Measurements from ENCODE around the gene FIS1.

The FIS1 gene

DNA sequence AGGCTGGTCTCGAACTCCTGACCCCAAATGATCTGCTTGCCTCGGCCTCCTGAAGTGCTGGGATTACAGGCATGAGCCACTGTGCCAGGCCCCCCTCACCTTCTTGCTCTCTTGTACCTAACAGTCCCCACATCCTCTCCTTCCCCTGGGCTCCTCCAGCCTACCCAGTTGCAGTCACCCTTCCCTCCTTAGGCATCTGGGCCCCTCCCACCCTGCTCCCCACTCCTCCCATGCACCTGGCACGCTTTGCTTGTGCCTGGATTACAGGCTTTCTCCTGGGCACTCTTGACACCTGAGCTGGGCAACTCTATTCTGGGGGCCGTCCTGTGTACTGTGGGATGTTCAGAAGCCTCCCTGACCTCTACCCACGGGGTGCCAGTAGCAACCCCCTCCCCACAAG, 10.2 kb downstream of the FIS1 start:
- DNase-seq (ENCODE audit: low read depth), result no peak

DNA sequence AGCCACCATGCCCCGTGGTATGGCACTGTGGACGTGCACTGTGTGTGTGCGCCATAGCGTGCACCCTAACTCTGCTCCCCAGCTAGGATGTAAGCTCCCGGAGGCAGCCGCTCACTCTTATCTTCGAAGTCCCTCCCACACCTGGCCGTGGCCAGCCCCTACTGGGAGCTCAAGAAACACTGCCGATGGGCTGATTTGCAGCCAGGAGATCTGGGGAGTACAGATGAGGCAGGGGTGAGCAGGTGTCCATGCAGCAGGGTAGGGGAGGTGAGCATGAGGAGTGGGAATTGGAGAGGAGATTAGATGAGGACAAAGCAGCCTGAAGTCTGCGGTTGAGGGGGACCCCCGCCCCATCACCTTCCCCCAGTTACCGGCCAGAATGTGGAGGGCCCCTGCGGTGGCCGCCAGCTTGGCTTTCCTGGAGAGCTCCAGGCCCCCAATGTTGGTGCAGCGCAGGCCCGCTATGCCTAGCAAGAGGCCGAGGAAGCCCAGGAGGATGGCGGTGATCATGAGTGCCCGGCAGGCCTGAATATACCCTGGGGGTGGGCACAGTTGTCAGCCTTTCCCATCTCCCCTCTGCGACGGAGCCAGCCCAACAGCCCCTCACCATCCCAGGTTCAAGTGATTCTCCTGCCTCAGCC, 10.9 kb downstream of the FIS1 start:
- DNase-seq (ENCODE audit: low read depth), result no peak

DNA sequence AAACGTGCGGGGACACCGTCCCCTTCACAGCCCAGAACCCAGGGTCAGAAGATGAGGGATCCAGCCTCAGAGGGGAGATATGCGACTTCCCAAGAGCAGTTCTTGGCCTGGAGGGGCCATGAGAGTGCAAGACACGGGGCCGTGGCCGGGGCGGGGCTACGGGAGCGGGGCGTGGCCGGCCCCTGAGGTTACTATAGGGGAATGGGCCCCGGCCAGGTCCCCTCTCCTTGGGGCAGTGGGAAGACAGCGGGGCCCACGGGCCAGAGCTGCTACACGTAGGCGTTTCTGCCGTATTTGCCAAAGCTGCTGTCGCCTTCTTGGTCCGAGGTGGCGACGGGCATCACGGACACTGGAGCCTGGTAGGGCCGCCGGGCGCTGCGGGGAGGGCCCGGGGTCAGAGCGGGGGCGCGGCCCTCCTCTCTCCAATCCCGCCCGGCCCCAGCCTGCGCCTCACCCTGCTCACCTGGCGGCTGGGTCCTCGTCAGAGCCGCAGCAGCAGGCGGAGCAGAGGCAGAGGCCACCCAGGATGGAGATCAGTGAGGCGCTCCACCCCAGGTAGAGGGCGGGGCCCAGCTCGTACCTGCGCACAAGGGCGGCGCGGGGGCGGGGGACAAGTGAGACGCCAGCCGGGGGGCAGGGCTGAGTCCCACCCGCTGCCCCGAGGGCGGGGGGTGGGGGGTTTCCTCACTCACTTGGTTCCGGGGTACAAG, 12.6 kb downstream of the FIS1 start:
- no peak for DNase-seq (ENCODE audit: low read depth)

DNA sequence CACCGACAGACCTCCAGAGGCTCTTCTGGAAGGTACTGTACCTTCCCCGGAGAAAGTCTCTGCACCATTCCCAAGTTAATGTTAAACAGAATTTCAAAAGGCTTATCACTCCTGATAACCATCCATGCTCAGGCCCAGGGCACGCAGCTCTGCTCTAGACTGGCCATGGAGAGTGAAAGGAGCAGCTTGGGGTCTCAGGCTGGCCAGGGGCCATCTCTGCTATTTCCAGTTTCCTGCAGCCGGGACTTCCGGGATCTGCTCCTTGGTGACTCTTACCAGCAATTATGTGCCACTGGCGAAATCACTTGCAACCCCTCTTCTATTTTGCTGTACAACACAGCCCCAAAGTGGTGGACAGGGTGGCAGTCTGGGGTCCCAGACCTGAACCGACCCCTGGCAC, 13.2 kb downstream of the FIS1 start:
- no peak for DNase-seq (ENCODE audit: low read depth)

DNA sequence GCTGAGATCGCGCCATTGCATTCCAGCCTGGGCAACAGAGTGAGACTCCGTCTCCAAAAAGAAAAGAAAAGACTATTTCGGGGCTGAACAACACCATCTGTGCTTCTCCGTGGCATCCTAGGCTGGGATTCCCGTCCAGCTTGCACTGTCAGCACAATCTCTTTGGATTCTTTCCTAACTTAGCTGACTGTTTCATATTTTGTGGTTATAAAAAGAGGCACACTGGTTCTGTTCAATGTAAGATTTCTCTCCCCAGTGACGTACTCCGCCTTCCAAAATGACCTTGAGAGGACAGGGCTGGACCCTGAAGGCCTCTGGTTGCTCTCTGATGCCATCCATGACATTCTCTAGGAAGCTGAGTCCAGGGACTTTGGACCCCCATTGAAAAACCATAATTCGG, 18.2 kb downstream of the FIS1 start:
- DNase-seq (ENCODE audit: low read depth), result no peak

DNA sequence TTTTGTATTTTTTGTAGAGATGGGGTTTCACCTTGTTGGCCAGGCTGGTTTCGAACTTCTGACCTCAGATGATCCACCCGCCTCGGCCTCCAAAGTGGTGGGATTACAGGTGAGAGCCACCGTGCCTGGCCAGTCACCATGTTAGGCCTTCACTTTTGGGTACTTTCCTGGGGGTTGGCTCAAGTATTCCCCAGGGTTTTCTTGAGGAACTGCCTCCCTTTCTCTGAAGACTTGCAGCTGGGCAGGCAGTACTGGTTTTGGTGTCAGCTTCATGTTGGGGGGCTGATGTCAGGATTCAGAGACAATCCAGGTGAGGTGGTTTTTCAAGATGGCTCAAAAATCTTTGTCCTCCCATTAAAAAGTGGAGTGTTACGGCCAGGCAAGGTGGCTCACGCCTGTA, 19.2 kb downstream of the FIS1 start:
- DNase-seq (ENCODE audit: low read depth), result no peak

DNA sequence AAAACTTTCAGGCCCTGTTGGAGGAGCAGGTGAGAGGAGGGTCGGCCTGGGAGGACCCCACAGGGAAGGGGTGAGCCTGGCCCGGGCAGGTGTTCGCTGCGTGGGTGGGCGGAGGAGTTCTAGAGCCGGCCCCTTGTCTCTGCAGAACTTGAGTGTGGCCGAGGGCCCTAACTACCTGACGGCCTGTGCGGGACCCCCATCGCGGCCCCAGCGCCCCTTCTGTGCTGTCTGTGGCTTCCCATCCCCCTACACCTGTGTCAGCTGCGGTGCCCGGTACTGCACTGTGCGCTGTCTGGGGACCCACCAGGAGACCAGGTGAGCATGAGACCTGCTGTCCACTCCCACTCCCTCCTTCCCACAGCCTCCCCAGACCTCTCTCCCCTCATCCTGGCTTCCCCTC, 21.4 kb downstream of the FIS1 start:
- DNase-seq (ENCODE audit: low read depth), result no peak

DNA sequence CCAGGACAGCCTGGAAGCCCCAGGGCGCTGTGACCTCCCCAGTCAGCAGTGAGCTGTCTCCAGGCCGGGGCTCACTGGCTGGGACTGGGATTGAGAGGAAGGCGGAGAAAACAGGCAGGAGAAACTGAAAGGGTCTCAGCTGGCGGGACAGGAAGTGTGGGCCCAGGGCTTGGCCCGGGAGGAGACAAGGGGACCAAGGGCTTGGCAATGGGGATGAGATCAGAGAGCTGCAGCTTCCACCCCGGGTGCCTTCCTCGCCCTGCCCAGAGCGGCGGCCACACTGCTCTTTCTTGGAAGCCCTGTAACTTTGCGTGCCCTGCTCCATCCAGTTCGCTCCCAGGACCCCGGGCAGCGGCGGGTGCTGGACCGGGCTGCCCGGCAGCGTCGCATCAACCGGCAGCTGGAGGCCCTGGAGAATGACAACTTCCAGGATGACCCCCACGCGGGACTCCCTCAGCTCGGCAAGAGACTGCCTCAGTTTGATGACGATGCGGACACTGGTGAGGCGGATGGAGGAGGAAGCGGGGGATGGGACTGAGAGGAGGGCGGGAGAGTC, 22.5 kb downstream of the FIS1 start:
- no peak for DNase-seq (ENCODE audit: low read depth)

DNA sequence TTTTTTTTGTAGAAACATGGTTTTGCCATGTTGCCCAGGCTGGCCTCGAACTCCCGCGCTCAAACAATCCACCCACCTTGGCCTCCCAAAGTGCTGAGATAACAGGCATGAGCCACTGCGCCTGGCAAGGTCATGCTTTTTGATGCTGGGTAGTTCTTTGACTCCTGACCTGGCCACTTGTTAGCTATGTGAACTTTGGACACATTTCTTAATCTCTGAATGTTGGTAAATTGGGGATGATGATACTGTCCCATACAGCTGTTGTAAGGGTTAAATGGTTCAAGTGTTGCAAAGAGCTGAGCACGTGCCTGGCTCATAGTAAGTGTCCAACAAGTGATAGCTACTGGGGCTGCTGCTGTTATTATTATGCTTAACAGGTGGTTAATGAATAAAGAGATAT, 24.6 kb downstream of the FIS1 start:
- no peak for DNase-seq (ENCODE audit: low read depth)

DNA sequence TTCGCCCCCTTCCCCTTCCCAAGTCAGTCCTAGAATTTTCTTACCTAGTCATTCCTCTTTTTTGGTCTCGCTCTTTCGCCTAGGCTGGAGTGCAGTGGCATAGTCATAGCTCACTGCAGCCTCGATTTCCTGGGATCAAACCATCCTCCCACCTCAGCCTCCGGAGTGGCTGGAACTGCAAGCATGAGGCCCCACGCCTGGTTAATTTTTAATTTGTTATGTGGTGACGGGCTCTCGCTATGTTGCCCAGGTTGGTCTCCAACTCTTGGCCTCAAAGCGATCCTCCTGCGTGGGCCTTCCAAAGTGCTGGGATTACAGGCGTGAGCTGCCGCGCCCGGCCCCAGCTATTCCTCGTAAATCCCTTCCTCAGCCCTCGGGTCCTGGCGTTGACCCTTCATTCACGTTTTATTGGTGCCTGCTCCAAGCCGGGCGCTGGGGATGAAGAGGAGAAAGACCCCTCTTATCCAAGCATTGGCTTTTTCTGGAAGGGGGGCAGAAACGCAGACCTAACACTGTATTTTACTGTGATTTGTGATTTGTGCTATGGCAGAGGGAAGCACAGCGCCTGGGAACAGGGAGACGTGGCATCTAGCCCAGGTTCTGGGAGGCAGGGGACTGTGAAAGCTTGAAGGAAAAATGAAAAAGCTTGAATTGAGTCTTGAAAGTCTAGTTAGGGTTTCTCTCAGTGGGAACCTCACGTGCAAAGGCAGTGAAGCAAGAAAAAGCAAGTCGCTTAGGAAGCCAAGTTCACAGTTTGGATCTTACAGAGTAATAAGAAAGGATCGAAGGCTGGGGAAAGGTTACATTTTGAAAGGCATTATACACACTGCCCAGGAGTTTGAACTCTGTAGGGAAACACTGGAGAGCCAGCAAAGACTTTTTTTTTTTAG, 26.4 kb downstream of the FIS1 start:
- no peak for DNase-seq (ENCODE audit: low read depth)

DNA sequence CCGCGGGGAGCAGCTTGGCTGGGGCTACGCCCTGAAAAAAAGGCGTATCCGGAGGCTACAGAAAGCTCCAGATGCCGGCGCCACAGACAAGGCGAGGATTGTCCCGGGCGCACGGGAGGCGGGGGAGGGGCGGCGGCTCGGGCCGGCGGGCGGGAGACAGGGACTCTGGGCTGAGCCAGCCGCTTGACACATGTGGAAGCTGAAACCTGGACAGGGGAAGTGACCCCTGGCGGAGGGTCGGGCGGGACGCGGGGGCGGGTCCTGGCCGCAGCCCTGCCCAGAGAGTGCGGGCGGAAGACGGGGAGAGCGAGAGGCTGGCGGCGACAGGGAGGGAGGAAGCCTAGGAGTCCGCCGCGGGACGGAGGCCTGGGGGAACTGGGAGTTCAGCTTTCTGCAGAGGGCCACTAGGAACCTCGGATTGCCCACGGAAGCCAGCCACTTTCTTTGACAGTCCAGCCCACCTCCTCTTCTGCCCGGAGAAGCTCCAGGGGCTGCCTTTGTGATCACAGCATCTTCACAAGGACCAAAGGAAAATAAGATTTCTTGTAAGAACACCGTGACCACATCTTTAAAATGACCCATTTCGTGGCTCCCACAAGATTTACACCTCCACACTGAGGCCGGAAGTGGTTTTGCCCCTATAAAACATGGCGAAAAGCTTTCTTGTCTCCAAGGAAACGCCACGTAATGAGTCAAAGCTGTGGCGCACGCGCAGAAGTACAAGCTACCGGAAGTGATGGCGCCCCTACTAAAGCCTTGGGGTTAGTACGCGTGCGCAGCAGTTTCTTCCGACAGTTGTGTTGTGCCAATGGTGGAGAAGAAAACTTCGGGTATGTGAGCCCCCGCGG, 27.3 kb downstream of the FIS1 start, which contains the start of the genes PLOD3 and ZNHIT1:
PLOD3 (minus strand) TSS at position 194 of the 848 bp plus-strand sequence. CDS start 307 bp downstream, outside the sequence.
ZNHIT1 (plus strand) TSS at position 778 of the 848 bp plus-strand sequence; CDS start at position 809, 31 bp downstream.
- DNase-seq (ENCODE audit: low read depth), result peak; percentile 88

DNA sequence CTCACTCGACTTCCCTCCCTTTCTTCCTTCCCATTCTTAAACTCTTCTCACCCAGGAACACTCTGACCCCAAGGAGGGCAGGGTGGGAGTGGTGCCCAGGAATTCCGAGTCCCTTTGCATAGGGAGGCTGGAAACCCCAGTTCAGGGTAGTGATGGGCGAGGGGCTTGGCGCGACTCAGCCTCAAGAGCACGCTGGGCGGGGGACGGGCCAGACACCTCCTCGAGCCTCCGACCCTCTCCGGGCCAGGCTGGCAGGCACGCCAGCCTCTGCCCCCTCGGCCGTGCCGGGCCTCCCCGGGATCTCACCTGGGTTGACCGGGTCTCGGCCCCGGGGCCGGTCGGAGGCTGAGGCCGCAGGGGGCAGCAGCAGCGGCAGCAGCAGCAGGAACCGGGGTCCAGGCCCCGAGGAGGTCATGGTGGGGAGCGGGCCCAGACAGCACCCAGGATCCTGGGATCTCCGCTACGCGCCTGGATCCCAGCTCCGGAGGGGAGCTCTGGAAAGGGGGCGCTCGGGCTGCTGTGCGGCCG, 28.0 kb downstream of the FIS1 start:
- DNase-seq (ENCODE audit: low read depth), result no peak

DNA sequence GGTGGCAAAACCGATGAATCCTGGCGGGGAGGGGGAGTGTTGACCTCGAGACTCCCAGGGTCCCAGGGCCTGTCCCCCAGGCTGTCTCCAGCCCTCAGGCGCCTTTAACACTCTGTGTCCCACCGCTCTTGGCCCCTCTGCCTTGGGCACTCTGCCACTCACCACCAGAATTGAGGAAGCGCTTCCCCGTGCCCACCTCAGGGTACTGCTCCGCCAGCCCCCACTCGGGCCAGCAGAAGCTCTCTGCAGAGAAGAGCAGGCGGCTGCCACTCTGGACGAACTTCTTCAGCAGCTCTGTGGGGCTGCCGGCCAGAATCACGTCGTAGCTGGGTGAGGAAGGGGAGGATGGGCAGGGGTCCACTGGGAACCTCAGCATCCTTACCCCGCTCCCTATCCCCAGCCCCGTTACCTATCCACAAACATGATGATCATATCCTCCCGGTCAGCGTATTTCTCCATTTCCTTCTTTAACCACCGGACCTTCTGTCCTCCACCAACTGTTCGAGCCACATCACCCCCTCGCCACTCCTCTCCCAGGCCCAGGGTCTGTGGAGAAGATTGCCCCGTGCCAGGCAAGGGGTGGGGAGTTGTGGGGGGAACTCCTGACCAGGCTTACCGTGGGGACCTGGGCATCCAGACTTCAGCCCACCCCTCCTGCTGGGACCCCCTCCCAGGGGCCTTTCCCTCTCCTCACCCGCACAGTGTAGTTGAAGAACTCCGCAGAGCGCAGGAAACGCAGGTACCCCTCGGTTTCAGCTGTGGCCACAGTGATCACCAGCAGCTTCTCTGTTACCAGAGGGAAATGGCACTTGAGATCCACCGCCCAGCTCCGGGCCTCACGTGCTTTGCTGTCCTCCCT, 28.7 kb downstream of the FIS1 start:
- no peak for DNase-seq (ENCODE audit: low read depth)

DNA sequence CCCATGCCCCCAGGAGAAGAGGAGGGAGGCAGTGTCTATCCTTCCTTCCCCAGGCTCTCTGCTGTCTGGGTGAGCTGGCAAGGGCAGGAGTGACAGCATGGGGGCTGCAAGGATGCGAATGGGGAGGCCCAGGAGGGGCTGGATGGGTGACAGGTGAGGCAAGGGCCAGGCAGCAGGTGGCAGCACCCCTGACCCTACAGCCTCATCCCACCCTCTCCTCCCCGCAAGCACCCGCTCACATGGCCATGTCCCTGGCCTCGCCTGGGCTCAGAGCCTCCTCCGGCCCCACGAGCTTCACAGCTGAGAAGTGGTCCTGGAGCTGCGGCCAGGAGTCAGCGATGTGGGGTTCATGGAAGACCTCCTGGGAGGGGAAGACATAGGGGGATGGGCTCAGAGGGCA, 32.9 kb downstream of the FIS1 start:
- DNase-seq (ENCODE audit: low read depth), result no peak

DNA sequence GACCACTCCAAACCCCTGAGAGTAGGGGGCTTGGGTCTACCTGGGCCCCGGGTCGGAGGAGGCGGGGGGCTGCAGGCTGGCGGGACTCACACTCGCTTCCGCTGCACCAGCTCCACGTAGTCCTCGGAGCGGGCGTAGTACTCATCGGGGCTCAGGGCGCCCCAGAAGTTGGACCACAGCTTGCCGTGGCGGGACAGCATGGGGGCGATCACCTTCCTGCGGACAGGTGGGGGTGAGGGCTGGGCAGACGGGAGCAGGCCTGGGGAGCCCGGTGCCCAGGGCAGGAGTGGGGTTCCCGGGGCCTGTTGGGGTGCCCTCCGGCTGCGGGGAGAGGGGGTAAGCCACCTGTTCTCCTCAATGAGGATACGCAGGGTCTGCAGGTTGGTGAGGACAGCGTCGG, 33.4 kb downstream of the FIS1 start:
- no peak for DNase-seq (ENCODE audit: low read depth)

DNA sequence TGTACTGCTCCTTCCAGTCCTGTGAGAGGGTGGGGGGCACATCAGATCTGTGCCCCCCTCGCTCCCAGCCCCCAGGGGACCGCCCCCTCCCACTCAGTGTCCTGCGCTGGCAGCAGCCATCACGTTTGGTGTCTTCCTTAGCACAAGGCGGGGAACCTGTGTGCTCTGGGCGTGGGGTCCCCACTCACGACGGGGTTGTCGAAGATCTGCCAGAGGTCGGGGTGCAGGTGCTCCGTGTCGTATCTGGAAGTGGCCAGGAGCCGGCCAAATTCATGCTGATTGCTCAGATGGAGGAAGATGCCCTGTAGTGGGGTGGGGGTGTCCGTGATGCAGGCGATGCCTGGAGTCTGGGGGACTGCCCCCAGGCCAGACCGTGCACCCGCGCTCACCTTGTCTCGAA, 34.7 kb downstream of the FIS1 start:
- DNase-seq (ENCODE audit: low read depth), result no peak

DNA sequence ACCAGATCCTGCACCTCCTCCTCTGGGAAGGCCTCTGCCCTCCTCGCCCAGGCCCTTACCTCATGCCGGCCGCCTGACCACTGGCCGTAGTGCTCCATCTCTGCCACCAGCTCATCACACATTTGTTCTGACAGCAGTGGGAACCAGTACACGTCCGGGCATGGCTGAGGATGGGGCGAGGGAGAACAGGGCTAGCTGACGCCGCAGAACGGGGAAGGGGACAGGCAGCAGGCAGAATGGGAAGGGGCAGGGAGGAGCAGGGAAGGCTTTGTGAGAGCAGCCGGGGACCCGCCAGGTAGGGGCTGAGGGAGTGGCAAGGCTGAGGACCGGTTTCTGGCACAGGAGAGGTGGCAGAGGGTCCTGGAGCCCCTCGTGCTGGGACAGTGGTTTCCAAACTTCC, 36.1 kb downstream of the FIS1 start:
- DNase-seq (ENCODE audit: low read depth), result no peak

DNA sequence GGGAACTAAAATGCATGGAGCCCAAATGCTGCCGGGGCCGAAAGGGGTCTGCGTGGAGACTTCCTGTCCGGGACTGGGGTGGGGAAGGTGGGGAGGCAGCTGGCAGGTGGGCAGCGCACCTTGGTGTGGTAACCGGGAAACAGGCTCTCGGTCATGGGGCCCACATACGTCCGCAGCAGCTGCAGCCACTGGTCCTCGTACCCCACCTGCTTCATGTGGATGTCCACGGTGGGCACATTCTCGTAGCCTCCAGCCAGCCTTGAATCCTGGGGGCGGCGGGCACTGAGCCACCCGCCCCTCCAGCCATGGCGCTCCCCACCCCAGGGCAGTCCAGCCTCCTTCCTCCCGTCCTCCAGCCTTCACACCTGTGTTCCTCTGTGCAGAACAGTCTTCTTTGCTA, 37.4 kb downstream of the FIS1 start:
- no peak for DNase-seq (ENCODE audit: low read depth)

DNA sequence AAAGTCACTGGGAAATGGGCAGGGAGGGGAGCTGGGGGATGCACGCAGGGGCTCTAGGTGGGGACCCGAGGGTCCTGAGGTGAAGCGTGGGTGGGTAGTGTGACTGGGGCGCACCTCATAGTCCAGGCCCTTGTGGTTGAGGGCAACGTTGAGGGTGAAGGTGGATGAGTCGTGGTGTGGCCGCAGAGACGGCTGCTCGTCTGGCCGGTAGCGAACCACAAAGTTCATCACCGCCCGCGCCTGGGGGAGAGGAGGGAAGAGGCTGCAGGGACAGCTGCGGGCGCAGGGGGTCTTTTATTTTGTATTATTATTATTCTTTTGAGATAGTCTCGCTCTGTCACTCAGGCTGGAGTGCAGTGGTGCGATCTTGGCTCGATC, 38.2 kb downstream of the FIS1 start:
- DNase-seq (ENCODE audit: low read depth), result no peak

DNA sequence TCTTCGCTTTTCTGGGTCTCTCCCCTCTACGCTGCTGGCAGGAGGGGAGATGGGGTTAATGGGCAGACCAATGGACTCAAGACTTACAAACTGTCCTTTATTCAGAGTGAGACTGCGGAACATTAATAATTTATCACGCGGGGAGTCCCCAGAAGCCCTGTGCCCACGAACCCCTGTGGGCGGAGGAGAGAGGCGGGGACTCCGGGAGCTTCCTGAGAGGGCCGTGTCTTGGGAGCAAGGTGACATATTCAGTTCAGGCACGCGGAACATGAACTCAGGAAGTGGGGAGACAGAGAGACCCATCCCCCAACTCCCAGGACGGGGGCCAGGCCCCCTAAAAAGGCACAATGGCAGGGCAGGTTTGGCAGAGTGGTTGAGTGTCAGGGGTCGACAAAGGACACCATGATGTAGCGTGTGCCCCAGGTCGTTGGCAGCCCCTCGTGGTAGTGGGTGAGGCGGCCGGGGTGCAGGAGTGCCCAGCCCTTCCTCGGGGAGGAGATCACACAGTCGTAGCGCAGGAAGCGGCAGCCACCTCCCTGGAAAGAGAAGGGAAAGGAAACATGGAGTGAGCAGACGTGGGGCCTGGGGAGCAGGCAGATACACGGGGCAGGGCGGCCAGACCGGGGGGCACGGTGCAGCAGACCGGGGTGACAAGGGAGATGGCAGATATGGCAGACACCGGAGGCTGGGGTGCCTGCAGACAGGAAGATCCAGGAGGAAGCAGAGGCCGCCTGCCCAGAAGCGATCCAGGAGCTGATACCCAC, 38.8 kb downstream of the FIS1 start:
- no peak for DNase-seq (ENCODE audit: low read depth)

Data from stimulated activated CD8-positive, alpha-beta memory T cell treated with anti-CD3 and anti-CD28 coated beads, Interleukin-7, amount 100 ng/mL, for 24 hours (primary cell).